ENCODE results near the gene EDIL3. TPM values are rescaled to one million over a fixed set of nuclear protein-coding genes. Genes with fewer than 3 reads are reported as not detected.

EDIL3 gene
- 10 to 100 TPM in 4 of 6 experiments, 1 to 10 TPM in 2; 3.0 to 52.7 (median 47.5) TPM for total RNA-seq (2021; fragmentation: NEBNext Ultra II Directional; extraction: Animal tissue kit (Norgen Biotek cat#: 25700))
- long read RNA-seq = 0 reads

- Mint-ChIP-seq H3K27ac (peak within 1 kb of the TSS; percentile 67; the same call in 1 of the 2 replicates), H3K27me3 (ENCODE audit: insufficient read depth) (peaks cover 3% of the 10 kb centered on the region; the same call in 1 of the 2 replicates), H3K4me3 (peak within 1 kb of the TSS; percentile 89), H3K36me3 (ENCODE audit: low read depth) (no peaks in the 10 kb centered on the region), H3K9me3 (peaks cover 4% of the 10 kb centered on the region), H3K4me1 (ENCODE audit: low read depth) (peaks cover 6% of the 10 kb centered on the region; the same call in 1 of the 2 replicates)
- no peak for DNase-seq
- no peak for TF ChIP-seq CTCF (IDR thresholded peaks at IDR 0.05)
Measured at GRCh38 chr5:84384604-84385575, at the start of gene EDIL3. EDIL3 (minus strand) TSS chr5:84384880; CDS start chr5:84384374, 506 bp downstream.

- no peak overlapping the region for H3K27ac Mint-ChIP-seq
- no peaks in the 10 kb centered on the region for H3K27me3 Mint-ChIP-seq (ENCODE audit: insufficient read depth)
- H3K9me3 Mint-ChIP-seq = peaks cover 36% of the 10 kb centered on the region
- peaks cover 4% of the 10 kb centered on the region; the same call in 1 of the 2 replicates for H3K4me1 Mint-ChIP-seq (ENCODE audit: low read depth)
- no peak for DNase-seq
- no peak overlapping the region for H3K4me3 Mint-ChIP-seq
- H3K36me3 Mint-ChIP-seq (ENCODE audit: low read depth) = no peaks in the 10 kb centered on the region
- TF ChIP-seq CTCF (IDR thresholded peaks at IDR 0.05) = no peak
Measured at GRCh38 chr5:84433461-84433860, 48.8 kb upstream of the EDIL3 start.

- TF ChIP-seq CTCF (IDR thresholded peaks at IDR 0.05) = no peak
- H3K4me3 Mint-ChIP-seq = no peak overlapping the region
- peaks cover 37% of the 10 kb centered on the region for H3K9me3 Mint-ChIP-seq
- no peak for DNase-seq
- no peaks in the 10 kb centered on the region for H3K27me3 Mint-ChIP-seq (ENCODE audit: insufficient read depth)
- no peak overlapping the region for H3K27ac Mint-ChIP-seq
- H3K4me1 Mint-ChIP-seq (ENCODE audit: low read depth) = no peaks in the 10 kb centered on the region; the same call in 1 of the 2 replicates
- no peaks in the 10 kb centered on the region for H3K36me3 Mint-ChIP-seq (ENCODE audit: low read depth)
Measured at GRCh38 chr5:84430863-84431663, 46.4 kb upstream of the EDIL3 start.

GRCh38 chr5:84430079-84430478 is 45.4 kb upstream of the EDIL3 start:
- H3K27ac Mint-ChIP-seq = no peak overlapping the region

More at GRCh38 chr5:84430079-84430478, 45.4 kb upstream of the EDIL3 start:
- H3K4me3 Mint-ChIP-seq = no peak overlapping the region
- DNase-seq = no peak
- no peaks in the 10 kb centered on the region for H3K27me3 Mint-ChIP-seq (ENCODE audit: insufficient read depth)
- no peak for TF ChIP-seq CTCF (IDR thresholded peaks at IDR 0.05)
- H3K4me1 Mint-ChIP-seq (ENCODE audit: low read depth) = no peaks in the 10 kb centered on the region; the same call in 1 of the 2 replicates
- peaks cover 29% of the 10 kb centered on the region for H3K9me3 Mint-ChIP-seq
- no peaks in the 10 kb centered on the region for H3K36me3 Mint-ChIP-seq (ENCODE audit: low read depth)

All from HFFc6 (cell line).